GM19452 (cell line): Measurements from ENCODE around the gene PARN.
"Not testable (repeated sequence)": the region's sequence is repeated elsewhere in the genome, so short reads cannot be mapped to it uniquely, and the experiment has no call there.

Source experiments
- ATAC-seq: cut with Tn5 transposase; IDR thresholded peaks from one replicate; pipeline ENCODE4 v1.9.1; 2021; ENCODE audit not compliant: unreplicated experiment

PARN gene

GRCh38 chr16:14629919-14630619 lies at the start of gene PARN:
Gene PARN (minus strand): TSS chr16:14630260. CDS start chr16:14630125, 135 bp downstream.
- ATAC-seq, result peak; percentile 49

- ATAC-seq, result no peak
Observed at GRCh38 chr16:14678748-14679497, 48.9 kb upstream of the PARN start.

- ATAC-seq, result no peak
Observed at GRCh38 chr16:14677627-14678026, 47.6 kb upstream of the PARN start.

GRCh38 chr16:14676633-14677032 lies 46.6 kb upstream of the PARN start:
- ATAC-seq, result no peak

GRCh38 chr16:14672403-14672971 lies 42.4 kb upstream of the PARN start:
- peak; percentile 73 for ATAC-seq

GRCh38 chr16:14669776-14670175 lies 39.7 kb upstream of the PARN start:
- ATAC-seq, result no peak

- no peak for ATAC-seq
Observed at GRCh38 chr16:14668556-14669223, 38.6 kb upstream of the PARN start.

GRCh38 chr16:14667347-14668266 lies 37.5 kb upstream of the PARN start:
- ATAC-seq, result no peak

GRCh38 chr16:14658063-14658462 lies 28.0 kb upstream of the PARN start:
- ATAC-seq, result no peak

GRCh38 chr16:14652726-14653125 lies 22.7 kb upstream of the PARN start:
- ATAC-seq, result no peak

GRCh38 chr16:14650629-14651028 lies 20.6 kb upstream of the PARN start:
- ATAC-seq, result no peak

- no peak for ATAC-seq
Observed at GRCh38 chr16:14649816-14650215, 19.8 kb upstream of the PARN start.

- no peak for ATAC-seq
Observed at GRCh38 chr16:14641926-14642325, 11.9 kb upstream of the PARN start.

- ATAC-seq, result no peak
Observed at GRCh38 chr16:14641206-14641605, 11.1 kb upstream of the PARN start.

GRCh38 chr16:14640538-14640937 lies 10.5 kb upstream of the PARN start:
- no peak for ATAC-seq

GRCh38 chr16:14636951-14637240 lies 6.8 kb upstream of the PARN start:
- ATAC-seq, result not testable (repeated sequence)

GRCh38 chr16:14636179-14636950 lies 6.3 kb upstream of the PARN start:
- ATAC-seq, result not testable (repeated sequence)

GRCh38 chr16:14635395-14636165 lies 5.5 kb upstream of the PARN start:
- ATAC-seq, result no peak

- no peak for ATAC-seq
Observed at GRCh38 chr16:14634389-14634725, 4.3 kb upstream of the PARN start.
